ENCODE results near the gene MRPL53. TPM values are rescaled to one million over a fixed set of nuclear protein-coding genes. Genes with fewer than 3 reads are reported as not detected.

MRPL53 gene
- total and polyA plus RNA-seq, 2 of the 13 experiments (the other 11 are each of a cell fraction or from before 2014, with no cell fraction given): 34.3 to 51.9 TPM

GRCh38 chr2:74447230-74447999 is 25.1 kb downstream of the MRPL53 start (continued):
- peak; percentile 73; the same call in 1 of the 2 replicates for TF ChIP-seq KLF6 (CRISPR knock-in tag; IDR thresholded peaks at IDR 0.05)
- no peak for TF ChIP-seq ZNF510 (CRISPR knock-in tag; IDR thresholded peaks at IDR 0.05; ENCODE audit: low read depth)
- TF ChIP-seq ZUFSP (CRISPR knock-in tag; IDR thresholded peaks at IDR 0.05; ENCODE audit: borderline replicate concordance): no peak
- no peak for TF ChIP-seq ZNF878 (CRISPR knock-in tag; IDR thresholded peaks at IDR 0.05)
- no peak for TF ChIP-seq SMARCC2 (IDR thresholded peaks at IDR 0.05)
- peak; percentile 61; the same call in 1 of the 2 replicates for TF ChIP-seq KAT8 (CRISPR knock-in tag; IDR thresholded peaks at IDR 0.05)
- TF ChIP-seq ZNF333 (CRISPR knock-in tag; IDR thresholded peaks at IDR 0.05; ENCODE audit: borderline replicate concordance): no peak
- no peak for TF ChIP-seq ZNF205 (CRISPR knock-in tag; IDR thresholded peaks at IDR 0.05)
- no peak for TF ChIP-seq ZNF678 (CRISPR knock-in tag; IDR thresholded peaks at IDR 0.05)
- no peak for TF ChIP-seq ZNF367 (CRISPR knock-in tag; IDR thresholded peaks at IDR 0.05; ENCODE audit: borderline replicate concordance)
- TF ChIP-seq NR2F2 (IDR thresholded peaks at IDR 0.05; ENCODE audit: borderline replicate concordance, low read depth): no peak
- TF ChIP-seq EED (CRISPR knock-in tag; IDR thresholded peaks at IDR 0.05): no peak
- no peak for TF ChIP-seq ZNF737 (CRISPR knock-in tag; IDR thresholded peaks at IDR 0.05; ENCODE audit: borderline replicate concordance)
- TF ChIP-seq CBFB (CRISPR knock-in tag; IDR thresholded peaks at IDR 0.05): no peak
- TF ChIP-seq TGIF2 (CRISPR knock-in tag; IDR thresholded peaks at IDR 0.05): no peak; the same call in 1 of the 2 replicates
- no peak for TF ChIP-seq ETV6 (CRISPR knock-in tag; conservative IDR thresholded peaks at IDR 0.05)
- TF ChIP-seq PTBP1 (IDR thresholded peaks at IDR 0.05; ENCODE audit: low read depth, low read length, poor library complexity, severe bottlenecking): no peak
- no peak for TF ChIP-seq CERS6 (CRISPR knock-in tag; IDR thresholded peaks at IDR 0.05)
- TF ChIP-seq SALL2 (CRISPR knock-in tag; IDR thresholded peaks at IDR 0.05): no peak
- no peak for TF ChIP-seq ZNF761 (CRISPR knock-in tag; conservative IDR thresholded peaks at IDR 0.05)
- TF ChIP-seq ELK4 (CRISPR knock-in tag; IDR thresholded peaks at IDR 0.05; ENCODE audit: borderline replicate concordance): no peak
- TF ChIP-seq CENPT (CRISPR knock-in tag; IDR thresholded peaks at IDR 0.05; ENCODE audit: low read depth): no peak
- TF ChIP-seq PLSCR1 (CRISPR knock-in tag; IDR thresholded peaks at IDR 0.05; ENCODE audit: borderline replicate concordance): no peak

All from HepG2 (cell line).